HCT116 (cell line): Measurements from ENCODE around the gene EDDM3A.

Experiments used
- CTCF ChIP-seq, 3 experiments: fragments of 200-600 bp in 1 of 3; sonication (generic) in 1 of 3; IDR thresholded peaks in 2 of 3; conservative IDR thresholded peaks in 1 of 3; 2 replicates each; pipeline ENCODE4 v1.5.1; 2012 to 2017; ENCODE audit warnings: low read depth in 2 of 3, low read length in 2 of 3, antibody characterized with exemption in 1 of 3, borderline replicate concordance in 1 of 3, control low read depth in 1 of 3, mild to moderate bottlenecking in 1 of 3, mixed read lengths in 1 of 3, mixed run types in 1 of 3, moderate library complexity in 1 of 3; ENCODE audit not compliant: insufficient read depth in 1 of 3
- SIN3A ChIP-seq: IDR thresholded peaks from 2 replicates; pipeline ENCODE4 v1.6.1; 2012; ENCODE audit warnings: low read depth
- SP1 ChIP-seq: IDR thresholded peaks from 2 replicates; pipeline ENCODE4 v1.6.1; 2012; ENCODE audit warnings: low read depth
- ZFX ChIP-seq: fragments of 450-650 bp; IDR thresholded peaks from 2 replicates; pipeline ENCODE4 v1.6.1; 2017
- TF ChIP-seq, protein P1 (sequence below): IDR thresholded peaks from 2 replicates; pipeline ENCODE4 v1.6.1; 2011; ENCODE audit warnings: mild to moderate bottlenecking, low read length, moderate library complexity; ENCODE audit not compliant: insufficient replicate concordance; ENCODE audit errors: extremely low read depth

- TF ChIP-seq, protein P1, sequence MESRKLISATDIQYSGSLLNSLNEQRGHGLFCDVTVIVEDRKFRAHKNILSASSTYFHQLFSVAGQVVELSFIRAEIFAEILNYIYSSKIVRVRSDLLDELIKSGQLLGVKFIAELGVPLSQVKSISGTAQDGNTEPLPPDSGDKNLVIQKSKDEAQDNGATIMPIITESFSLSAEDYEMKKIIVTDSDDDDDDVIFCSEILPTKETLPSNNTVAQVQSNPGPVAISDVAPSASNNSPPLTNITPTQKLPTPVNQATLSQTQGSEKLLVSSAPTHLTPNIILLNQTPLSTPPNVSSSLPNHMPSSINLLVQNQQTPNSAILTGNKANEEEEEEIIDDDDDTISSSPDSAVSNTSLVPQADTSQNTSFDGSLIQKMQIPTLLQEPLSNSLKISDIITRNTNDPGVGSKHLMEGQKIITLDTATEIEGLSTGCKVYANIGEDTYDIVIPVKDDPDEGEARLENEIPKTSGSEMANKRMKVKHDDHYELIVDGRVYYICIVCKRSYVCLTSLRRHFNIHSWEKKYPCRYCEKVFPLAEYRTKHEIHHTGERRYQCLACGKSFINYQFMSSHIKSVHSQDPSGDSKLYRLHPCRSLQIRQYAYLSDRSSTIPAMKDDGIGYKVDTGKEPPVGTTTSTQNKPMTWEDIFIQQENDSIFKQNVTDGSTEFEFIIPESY = no peak
- TF ChIP-seq SP1 (no peak), CTCF (IDR thresholded peaks at IDR 0.05 in 2 of 3, conservative IDR thresholded peaks at IDR 0.05 in 1 of 3; ENCODE audit: borderline replicate concordance in 1 of 3, insufficient read depth in 1 of 3, low read depth in 2 of 3, low read length in 2 of 3) (no peak), ZFX (no peak), SIN3A (no peak)
Observed at GRCh38 chr14:20712904-20713303, 32.8 kb upstream of the EDDM3A start.
